Spleen (tissue), 7 donors: ENCODE data around the gene VASN.

Experiments
- POLR2A ChIP-seq, 3 donors: fragments of 450-650 bp; IDR thresholded peaks; one replicate each; pipeline ENCODE4 v1.5.1; 2017; ENCODE audit warnings: antibody characterized with exemption in 3 of 3, mild to moderate bottlenecking in 1 of 3
- TF ChIP-seq, protein P1 (sequence below), 11 experiments: fragments of 200-600 bp in 7 of 11; fragments of 450-650 bp in 4 of 11; sonication (generic) in 4 of 11; IDR thresholded peaks in 8 of 11; conservative IDR thresholded peaks in 3 of 11; 1 replicate in 7 of 11; 2 replicates in 4 of 11; pipeline versions ENCODE4 v1.4.0 to v1.8.0; 2016 to 2021; ENCODE audit warnings: antibody characterized with exemption in 11 of 11, inconsistent platforms in 4 of 11, mild to moderate bottlenecking in 1 of 11
- donor health status: DM: no; HTN: no; CAD: no; lungs with moderate emphysema.
- donor health status: DM: no; HTN: no; CAD: no.
- donor health status: DM: no; HTN: no; CAD: no.

DNA sequence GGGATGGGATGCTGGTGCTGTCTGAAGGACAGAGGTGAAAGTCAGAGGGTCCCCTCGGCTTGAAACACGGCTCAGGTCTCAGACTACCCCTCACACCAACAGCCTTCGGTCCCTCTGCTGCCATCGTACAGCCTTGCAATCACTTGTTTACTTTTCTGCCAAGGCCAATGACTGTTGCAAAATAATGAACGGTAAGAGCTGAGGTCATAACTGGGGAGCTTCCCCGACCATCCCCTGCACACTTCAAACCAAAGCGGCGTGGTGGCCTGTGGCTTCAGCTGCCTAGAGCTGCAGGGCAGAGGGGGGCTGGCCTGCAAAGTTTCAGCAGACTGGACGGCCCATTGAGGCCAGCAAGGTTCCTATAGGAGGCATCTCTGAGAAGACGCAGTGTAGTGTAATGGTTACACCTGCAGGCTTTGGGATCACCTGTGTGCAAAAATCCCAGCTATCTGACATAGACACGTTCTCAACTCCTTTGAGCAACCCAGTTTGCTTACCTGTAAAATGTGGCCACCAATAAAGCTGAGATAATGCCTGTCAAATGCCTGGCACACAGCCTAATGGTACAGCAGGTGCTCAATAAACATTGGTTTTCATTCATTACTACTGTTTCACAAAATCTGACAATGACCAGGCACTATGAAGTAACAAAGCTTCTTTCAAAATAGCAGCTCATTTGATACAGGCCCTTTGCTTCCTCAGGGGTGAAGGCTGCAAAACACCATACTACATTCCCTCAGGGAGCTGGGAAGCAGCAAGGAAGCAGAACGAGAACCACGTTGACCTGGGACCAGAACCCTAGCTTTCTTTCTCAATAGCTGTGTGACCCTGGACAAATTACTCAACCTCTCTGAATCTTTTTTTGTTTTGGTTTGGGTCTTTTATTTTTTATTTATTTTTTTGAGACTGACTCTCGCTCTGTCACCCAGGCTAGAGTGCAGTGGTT is 25.5 kb upstream of the VASN start:
- TF ChIP-seq, protein P1, sequence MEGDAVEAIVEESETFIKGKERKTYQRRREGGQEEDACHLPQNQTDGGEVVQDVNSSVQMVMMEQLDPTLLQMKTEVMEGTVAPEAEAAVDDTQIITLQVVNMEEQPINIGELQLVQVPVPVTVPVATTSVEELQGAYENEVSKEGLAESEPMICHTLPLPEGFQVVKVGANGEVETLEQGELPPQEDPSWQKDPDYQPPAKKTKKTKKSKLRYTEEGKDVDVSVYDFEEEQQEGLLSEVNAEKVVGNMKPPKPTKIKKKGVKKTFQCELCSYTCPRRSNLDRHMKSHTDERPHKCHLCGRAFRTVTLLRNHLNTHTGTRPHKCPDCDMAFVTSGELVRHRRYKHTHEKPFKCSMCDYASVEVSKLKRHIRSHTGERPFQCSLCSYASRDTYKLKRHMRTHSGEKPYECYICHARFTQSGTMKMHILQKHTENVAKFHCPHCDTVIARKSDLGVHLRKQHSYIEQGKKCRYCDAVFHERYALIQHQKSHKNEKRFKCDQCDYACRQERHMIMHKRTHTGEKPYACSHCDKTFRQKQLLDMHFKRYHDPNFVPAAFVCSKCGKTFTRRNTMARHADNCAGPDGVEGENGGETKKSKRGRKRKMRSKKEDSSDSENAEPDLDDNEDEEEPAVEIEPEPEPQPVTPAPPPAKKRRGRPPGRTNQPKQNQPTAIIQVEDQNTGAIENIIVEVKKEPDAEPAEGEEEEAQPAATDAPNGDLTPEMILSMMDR (IDR thresholded peaks at IDR 0.05 in 8 of 11, conservative IDR thresholded peaks at IDR 0.05 in 3 of 11): no peak
- TF ChIP-seq POLR2A (IDR thresholded peaks at IDR 0.05): no peak
